Right lobe of liver (tissue), 6 donors: Measurements from ENCODE around the gene GJA4. TPM values are rescaled to one million over a fixed set of nuclear protein-coding genes. Genes with fewer than 3 reads are reported as not detected.
A peak's percentile ranks its signal among the peaks of the same experiment; 100 is the strongest.

Source experiments
- ATAC-seq, 4 donors: fragments of 200-7000 bp; cut with Tn5 transposase; one replicate each; pipeline ENCODE4 v1.9.1; 2020; ENCODE audit warnings: mild to moderate bottlenecking in 4 of 4, moderate library complexity in 4 of 4
- DNase-seq, 3 donors: peaks; one replicate each; pipeline ENCODE4 v3.0.0-alpha.2; 2020
- H3K27ac ChIP-seq, 3 donors: fragments of 200-600 bp; one replicate each; pipeline ENCODE4 v1.8.0; 2022
- H3K27me3 ChIP-seq, 2 donors: fragments of 200-600 bp; one replicate each; pipeline ENCODE4 v1.8.0; 2022
- H3K36me3 ChIP-seq, 4 donors: fragments of 200-600 bp; sonication (generic) in 1 of 4; one replicate each; pipeline versions ENCODE4 v1.5.1 to v1.8.0; 2017 to 2022; ENCODE audit warnings: control low read depth in 1 of 4
- H3K4me1 ChIP-seq, 4 donors: fragments of 200-600 bp; sonication (generic) in 1 of 4; one replicate each; pipeline versions ENCODE4 v1.5.1 to v1.8.0; 2017 to 2022; ENCODE audit warnings: control low read depth in 1 of 4
- H3K4me3 ChIP-seq, 3 donors: fragments of 200-600 bp; one replicate each; pipeline ENCODE4 v1.8.0; 2022
- H3K9me3 ChIP-seq, 4 donors: fragments of 200-600 bp; sonication (generic) in 1 of 4; one replicate each; pipeline versions ENCODE4 v1.5.1 to v1.8.0; 2017 to 2022; ENCODE audit warnings: control low read depth in 1 of 4
- POLR2A ChIP-seq: fragments of 450-650 bp; IDR thresholded peaks from one replicate; pipeline ENCODE4 v1.6.1; 2017; ENCODE audit warnings: antibody characterized with exemption, mild to moderate bottlenecking
- WGBS: methylation state at CpG from one replicate; pipeline ENCODE4 v1.1.6; 2018; ENCODE audit warnings: low coverage, low lambda C conversion rate; ENCODE audit not compliant: insufficient coverage; ENCODE audit errors: missing lambda C conversion rate; 5-methylcytosine and 5-hydroxymethylcytosine counted together
- intact Hi-C, 2 donors: fragments of 100-400 bp; cut with DNase I; formaldehyde crosslinking; loops; one replicate each; pipeline versions ENCODE4 v1.11.2 to v1.14.1; 2022
- total RNA-seq, 6 experiments: library from RNA; depleted of rRNA in 2 of 6; stranded (reverse); fragments of >200 nt in 2 of 6; fragmentation: NEBNext Ultra II Directional in 3 of 6; extraction: Animal tissue kit (Norgen Biotek cat#: 25700) in 3 of 6; gene quantifications; one replicate each; pipeline versions ENCODE4 v1.1.0 to v1.2.4, GENCODE V29; 2016 to 2023
- TF ChIP-seq, protein P1 (sequence below), 4 donors: fragments of 200-600 bp in 3 of 4; fragments of 450-650 bp in 1 of 4; IDR thresholded peaks; one replicate each; pipeline versions ENCODE4 v1.5.1 to v1.8.0; 2016 to 2022; ENCODE audit warnings: antibody characterized with exemption in 4 of 4, mild to moderate bottlenecking in 2 of 4
- donor health status: DM: no; HTN: yes; CAD: no.
- donor health status: DM: no; HTN: no; CAD: no.
- donor health status: DM: no; HTN: no; CAD: no.
- donor health status: DM: no; HTN: yes; CAD: no.
- donor health status: DM: no; HTN: yes; CAD: no.

Gene GJA4
- total RNA-seq, 6 experiments from 2014 or later, result 4.3 to 21.8 (median 7.6) TPM

DNA sequence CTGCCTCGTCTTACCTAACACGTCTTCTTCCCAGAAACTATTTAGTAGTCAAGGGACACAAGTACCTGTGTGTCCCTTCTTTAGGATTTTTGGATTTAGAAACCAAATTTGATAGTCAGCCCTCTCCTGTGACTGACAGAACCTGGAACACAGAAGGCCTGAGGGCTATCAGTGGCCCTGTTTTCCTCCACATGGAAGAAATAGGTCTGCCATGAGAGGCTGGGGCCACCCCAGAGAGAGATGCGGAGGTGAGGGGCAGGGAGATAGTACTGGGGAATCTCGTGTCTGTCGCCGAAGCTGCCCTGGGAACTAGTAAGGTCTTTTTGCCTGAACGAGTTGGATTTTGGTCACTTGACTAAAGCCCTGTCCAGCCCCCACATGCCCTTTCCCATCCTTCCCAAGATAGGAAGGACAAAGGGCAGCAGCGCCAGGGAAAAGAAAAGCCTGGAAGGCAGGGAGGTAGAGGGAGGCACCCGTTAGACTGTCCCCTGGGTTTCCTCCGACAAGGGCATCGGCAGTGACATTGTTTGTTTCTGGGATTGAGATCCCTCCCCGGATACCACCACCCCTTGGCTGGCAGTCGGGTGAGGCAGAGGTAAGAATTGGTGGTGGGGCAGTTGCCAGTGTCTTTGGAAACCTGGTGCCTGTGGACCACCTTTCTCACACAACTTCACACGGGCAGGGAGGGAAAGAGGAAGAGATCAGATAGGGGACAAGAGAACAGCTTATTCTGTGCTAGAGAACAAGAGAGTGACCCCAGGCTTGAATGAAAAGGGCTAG, 46.9 kb downstream of the GJA4 start:
- no peak overlapping the region for H3K4me3 ChIP-seq
- ATAC-seq, result no peak
- no peaks in the 10 kb centered on the region for H3K9me3 ChIP-seq
- H3K36me3 ChIP-seq, result no peaks in the 10 kb centered on the region
- H3K4me1 ChIP-seq, result peaks cover 0 to 4% (median 0%) of the 10 kb centered on the region in 4 donors
- TF ChIP-seq, protein P1, sequence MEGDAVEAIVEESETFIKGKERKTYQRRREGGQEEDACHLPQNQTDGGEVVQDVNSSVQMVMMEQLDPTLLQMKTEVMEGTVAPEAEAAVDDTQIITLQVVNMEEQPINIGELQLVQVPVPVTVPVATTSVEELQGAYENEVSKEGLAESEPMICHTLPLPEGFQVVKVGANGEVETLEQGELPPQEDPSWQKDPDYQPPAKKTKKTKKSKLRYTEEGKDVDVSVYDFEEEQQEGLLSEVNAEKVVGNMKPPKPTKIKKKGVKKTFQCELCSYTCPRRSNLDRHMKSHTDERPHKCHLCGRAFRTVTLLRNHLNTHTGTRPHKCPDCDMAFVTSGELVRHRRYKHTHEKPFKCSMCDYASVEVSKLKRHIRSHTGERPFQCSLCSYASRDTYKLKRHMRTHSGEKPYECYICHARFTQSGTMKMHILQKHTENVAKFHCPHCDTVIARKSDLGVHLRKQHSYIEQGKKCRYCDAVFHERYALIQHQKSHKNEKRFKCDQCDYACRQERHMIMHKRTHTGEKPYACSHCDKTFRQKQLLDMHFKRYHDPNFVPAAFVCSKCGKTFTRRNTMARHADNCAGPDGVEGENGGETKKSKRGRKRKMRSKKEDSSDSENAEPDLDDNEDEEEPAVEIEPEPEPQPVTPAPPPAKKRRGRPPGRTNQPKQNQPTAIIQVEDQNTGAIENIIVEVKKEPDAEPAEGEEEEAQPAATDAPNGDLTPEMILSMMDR (IDR thresholded peaks at IDR 0.05), result no peak
- TF ChIP-seq POLR2A, result no peak
- WGBS, result 60% methylated on average over 6 of the region's 14 CpGs
- intact Hi-C loops, result loop anchor here in 1 of 2 donors (5.0 kb wide), 1 partner anchor 47 kb away; the partner anchor contains the start of gene GJA4
- H3K27ac ChIP-seq, result no peak overlapping the region
- H3K27me3 ChIP-seq, result no peaks in the 10 kb centered on the region
- DNase-seq, result peak in 1 of 3 donors; percentile 38

DNA sequence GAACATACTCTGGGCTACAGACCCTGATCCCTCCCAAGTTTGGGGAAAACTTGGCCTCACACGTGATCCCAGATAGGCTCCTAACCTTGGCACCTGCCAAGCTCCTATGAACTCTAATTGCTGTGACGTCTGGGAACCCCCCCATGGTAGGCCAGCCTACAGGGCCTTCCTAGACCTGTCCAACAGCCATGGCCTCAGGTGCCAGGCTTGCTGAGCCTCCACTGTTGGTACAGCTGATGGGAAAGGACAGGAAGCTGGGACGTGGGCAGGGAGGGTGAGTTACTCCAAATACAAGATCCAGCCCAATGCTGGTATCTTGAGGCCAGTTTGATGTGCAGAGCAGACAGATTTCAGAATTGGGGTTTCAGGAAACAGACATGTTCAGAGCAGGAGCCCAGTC, 47.6 kb downstream of the GJA4 start:
- H3K27me3 ChIP-seq, result no peaks in the 10 kb centered on the region
- no peak for TF ChIP-seq POLR2A
- TF ChIP-seq, protein P1 (IDR thresholded peaks at IDR 0.05), result no peak
- peaks cover 0 to 4% (median 0%) of the 10 kb centered on the region in 4 donors for H3K4me1 ChIP-seq
- DNase-seq, result peak in 1 of 3 donors; percentile 10
- H3K27ac ChIP-seq, result no peak overlapping the region
- no peaks in the 10 kb centered on the region for H3K9me3 ChIP-seq
- 83% methylated on average over 3 of the region's 3 CpGs for WGBS
- no peaks in the 10 kb centered on the region for H3K36me3 ChIP-seq
- H3K4me3 ChIP-seq, result no peak overlapping the region
- ATAC-seq, result no peak
- intact Hi-C loops, result no loop called here

DNA sequence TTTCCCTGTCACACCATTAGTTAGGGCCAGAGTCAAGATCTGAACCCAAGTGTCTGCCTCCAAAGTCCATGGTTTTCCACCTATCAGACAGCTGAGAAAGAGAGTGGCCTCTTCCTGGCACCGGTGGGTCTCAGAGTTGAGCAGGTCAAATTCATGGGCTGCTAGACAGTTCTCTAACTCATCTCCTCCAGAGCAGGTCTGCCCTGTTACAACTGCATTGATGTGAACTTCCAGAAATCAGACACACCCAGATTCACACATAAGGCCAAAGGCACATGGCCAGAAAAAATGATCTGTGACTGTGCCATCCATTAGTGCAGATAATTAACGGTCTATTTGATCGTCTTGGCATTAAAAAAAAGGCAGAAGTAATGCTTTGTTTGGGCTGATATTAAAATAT, 49.3 kb downstream of the GJA4 start:
- H3K9me3 ChIP-seq, result no peaks in the 10 kb centered on the region
- ATAC-seq (no peak), DNase-seq (peak in 1 of 3 donors; percentile 17)
- TF ChIP-seq POLR2A, result no peak
- TF ChIP-seq, protein P1 (IDR thresholded peaks at IDR 0.05), result no peak
- intact Hi-C loops, result no loop called here
- H3K4me3 ChIP-seq, result no peak overlapping the region
- peaks cover 0 to 4% (median 0%) of the 10 kb centered on the region in 4 donors for H3K4me1 ChIP-seq
- no peaks in the 10 kb centered on the region for H3K36me3 ChIP-seq
- no peaks in the 10 kb centered on the region for H3K27me3 ChIP-seq
- 73% methylated on average over 2 of the region's 3 CpGs for WGBS
- no peak overlapping the region for H3K27ac ChIP-seq

DNA sequence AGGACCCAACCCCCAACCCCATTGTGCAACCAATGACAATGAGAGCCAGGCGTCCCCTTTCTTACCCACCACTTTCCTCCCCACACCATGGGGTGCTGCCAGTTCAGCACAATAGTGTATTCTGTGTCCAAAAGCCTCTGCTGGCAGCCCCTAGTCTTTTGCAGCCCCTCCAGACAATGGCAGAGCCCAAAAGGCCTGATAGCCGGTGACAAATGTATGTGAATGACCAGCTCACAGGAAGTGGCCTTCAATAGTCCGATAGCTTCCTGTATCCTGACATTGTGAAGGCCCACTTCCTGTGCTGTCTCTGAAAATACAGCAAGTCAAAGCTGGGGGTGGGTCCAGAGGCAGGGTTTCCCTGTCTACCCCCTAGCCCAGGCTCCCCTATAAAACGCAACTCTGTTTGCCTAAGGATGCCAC, 50.2 kb downstream of the GJA4 start:
- TF ChIP-seq, protein P1 (IDR thresholded peaks at IDR 0.05), result no peak
- no peak for TF ChIP-seq POLR2A
- no peak overlapping the region for H3K27ac ChIP-seq
- H3K27me3 ChIP-seq, result no peaks in the 10 kb centered on the region
- no peaks in the 10 kb centered on the region for H3K36me3 ChIP-seq
- intact Hi-C loops, result no loop called here
- no peaks in the 10 kb centered on the region for H3K9me3 ChIP-seq
- WGBS, result 80% methylated on average over 1 of the region's 4 CpGs
- ATAC-seq (peak; percentile 41 to 50 (median 46)), DNase-seq (no peak)
- H3K4me1 ChIP-seq, result peaks cover 0 to 4% (median 0%) of the 10 kb centered on the region in 4 donors
- H3K4me3 ChIP-seq, result no peak overlapping the region
